K562 (cell line): ENCODE results near the gene LSM14B. TPM values are rescaled to one million over a fixed set of nuclear protein-coding genes. Genes with fewer than 3 reads are reported as not detected.
A peak's percentile ranks its signal among the peaks of the same experiment; 100 is the strongest.

ENCODE experiments used
- ARID4B ChIP-seq: sonication (generic); formaldehyde crosslinking; IDR thresholded peaks from 2 replicates; pipeline ENCODE4 v1.8.0; 2022; ENCODE audit warnings: mild to moderate bottlenecking, missing genetic modification reagents
- CEBPB ChIP-seq: fragments of 450-650 bp; IDR thresholded peaks from 2 replicates; pipeline ENCODE4 v1.6.1; 2016; ENCODE audit warnings: missing genetic modification characterization, missing compliant biosample characterization
- ELF2 ChIP-seq: fragments of 250-450 bp; sonication (Bioruptor Pico); IDR thresholded peaks from 2 replicates; pipeline ENCODE4 v1.5.0; 2021; ENCODE audit warnings: mild to moderate bottlenecking
- ETV6 ChIP-seq, 3 experiments: fragments of 150-350 bp in 1 of 3; sonication (generic) in 1 of 3; formaldehyde crosslinking in 1 of 3; IDR thresholded peaks; 2 replicates each; pipeline versions ENCODE4 v1.6.1 to v1.8.0; 2014 to 2022; ENCODE audit warnings: borderline replicate concordance in 2 of 3, low read depth in 2 of 3, antibody characterized with exemption in 1 of 3, low read length in 1 of 3, mild to moderate bottlenecking in 1 of 3, missing genetic modification reagents in 1 of 3
- FOXJ3 ChIP-seq: sonication (generic); formaldehyde crosslinking; IDR thresholded peaks from 2 replicates; pipeline ENCODE4 v1.4.0; 2020; ENCODE audit warnings: mild to moderate bottlenecking, missing genetic modification reagents
- GABPA ChIP-seq: fragments of 200-800 bp; sonication (Bioruptor generic); conservative IDR thresholded peaks from 2 replicates; pipeline ENCODE4 v1.6.1; 2016; ENCODE audit warnings: low read depth, missing genetic modification characterization, missing compliant biosample characterization
- KLF1 ChIP-seq: fragments of 450-650 bp; IDR thresholded peaks from 2 replicates; pipeline ENCODE4 v1.6.1; 2016; ENCODE audit warnings: missing genetic modification characterization, missing compliant biosample characterization
- MAFF ChIP-seq: IDR thresholded peaks from 2 replicates; pipeline ENCODE4 v1.6.1; 2012; ENCODE audit warnings: low read length, improper control_type of control experiment
- MTF1 ChIP-seq: fragments of 250-450 bp; sonication (Bioruptor Pico); IDR thresholded peaks from 2 replicates; pipeline ENCODE4 v1.9.0; 2021; ENCODE audit warnings: moderate library complexity, mild to moderate bottlenecking, inconsistent platforms, borderline replicate concordance
- NR2C1 ChIP-seq, 2 experiments: fragments of 450-650 bp; IDR thresholded peaks; 2 replicates each; pipeline ENCODE4 v1.6.1; 2017; ENCODE audit warnings: mild to moderate bottlenecking in 2 of 2, antibody characterized with exemption in 1 of 2, inconsistent platforms in 1 of 2, missing compliant biosample characterization in 1 of 2, missing genetic modification characterization in 1 of 2
- PCBP2 ChIP-seq: fragments of 200-400 bp; formaldehyde crosslinking; IDR thresholded peaks from 2 replicates; pipeline ENCODE4 v1.6.1; 2018; ENCODE audit warnings: low read length, low read depth, mild to moderate bottlenecking, moderate library complexity; ENCODE audit not compliant: poor library complexity, severe bottlenecking
- PHF21A ChIP-seq: fragments of 450-650 bp; IDR thresholded peaks from 2 replicates; pipeline ENCODE4 v1.6.1; 2017; ENCODE audit warnings: low read depth, borderline replicate concordance
- POLR3A ChIP-seq: IDR thresholded peaks from 2 replicates; pipeline ENCODE4 v1.6.1; 2011; ENCODE audit warnings: borderline replicate concordance, mild to moderate bottlenecking, moderate library complexity; ENCODE audit not compliant: insufficient read length, insufficient read depth; ENCODE audit errors: extremely low read depth
- RBM15 ChIP-seq: fragments of 200-400 bp; formaldehyde crosslinking; IDR thresholded peaks from 2 replicates; pipeline ENCODE4 v1.6.1; 2018; ENCODE audit warnings: mild to moderate bottlenecking, low read length, moderate library complexity; ENCODE audit not compliant: insufficient read depth
- XRCC4 ChIP-seq: IDR thresholded peaks from one replicate; pipeline ENCODE4 v1.6.1; 2011; ENCODE audit not compliant: insufficient read depth, insufficient read length; ENCODE audit errors: extremely low read depth
- XRCC5 ChIP-seq: fragments of 200-400 bp; formaldehyde crosslinking; IDR thresholded peaks from 2 replicates; pipeline ENCODE4 v1.6.1; 2017; ENCODE audit warnings: low read depth, mild to moderate bottlenecking, low read length
- ZBTB43 ChIP-seq: sonication (generic); formaldehyde crosslinking; IDR thresholded peaks from 2 replicates; pipeline ENCODE4 v1.8.0; 2023; ENCODE audit warnings: mild to moderate bottlenecking, missing genetic modification reagents
- ZNF764 ChIP-seq: fragments of 250-450 bp; sonication (Bioruptor Pico); IDR thresholded peaks from 2 replicates; pipeline ENCODE4 v1.4.0; 2020; ENCODE audit warnings: low read depth, mild to moderate bottlenecking, moderate library complexity
- polyA plus RNA-seq, 8 experiments: library from polyadenylated mRNA; depleted of rRNA in 4 of 8; stranded (reverse) in 5 of 8; unstranded in 3 of 8; fragments of >200 nt; fragmentation: Nextera tagmentation in 2 of 8; fragmentation: Illumina TruSeq in 1 of 8; extraction: Ambion mirVana in 2 of 8; extraction: Trizol in 1 of 8; gene quantifications; 2 replicates each; pipeline versions ENCODE4 v1.2.1 to v1.2.3, GENCODE V29; 2011 to 2014; ENCODE audit warnings: inconsistent platforms in 1 of 8, missing spikeins in 1 of 8
- total RNA-seq, 7 experiments: library from RNA; depleted of rRNA in 6 of 7; stranded (reverse); fragments of >200 nt in 6 of 7; fragmentation: Illumina TruSeq in 2 of 7; extraction: Trizol in 2 of 7; gene quantifications; 2 replicates each; pipeline versions ENCODE4 v1.2.1 to v1.2.3, GENCODE V29; 2011 to 2021; ENCODE audit warnings: low replicate concordance in 1 of 7
- TF ChIP-seq, protein P1 (sequence below): fragments of 250-450 bp; sonication (Bioruptor Pico); IDR thresholded peaks from 2 replicates; pipeline ENCODE4 v1.8.0; 2021; ENCODE audit warnings: mild to moderate bottlenecking, moderate library complexity

The LSM14B gene
- total and polyA plus RNA-seq, 9 of the 15 experiments (the other 6 are each of a cell fraction or from before 2014, with no cell fraction given) = 0.66 to 36.0 (median 20.2) TPM

- TF ChIP-seq GABPA (peak; percentile 76), MAFF (no peak), ZNF764 (no peak), ELF2 (no peak), XRCC4 (no peak), NR2C1 (IDR thresholded peaks at IDR 0.05) (no peak), NR2C1 (tag; IDR thresholded peaks at IDR 0.05) (no peak), RBM15 (no peak), CEBPB (no peak), PCBP2 (no peak), KLF1 (tag) (no peak), MTF1 (no peak), ARID4B (CRISPR knock-in tag) (peak; percentile 62; the same call in 1 of the 2 replicates), FOXJ3 (CRISPR knock-in tag) (no peak), ZBTB43 (CRISPR knock-in tag) (no peak), POLR3A (no peak), ETV6 (IDR thresholded peaks at IDR 0.05; ENCODE audit: borderline replicate concordance in 1 of 2, low read depth in 2 of 2, low read length in 1 of 2) (no peak), ETV6 (CRISPR knock-in tag; IDR thresholded peaks at IDR 0.05; ENCODE audit: borderline replicate concordance) (no peak), XRCC5 (no peak), PHF21A (no peak)
- TF ChIP-seq, protein P1, sequence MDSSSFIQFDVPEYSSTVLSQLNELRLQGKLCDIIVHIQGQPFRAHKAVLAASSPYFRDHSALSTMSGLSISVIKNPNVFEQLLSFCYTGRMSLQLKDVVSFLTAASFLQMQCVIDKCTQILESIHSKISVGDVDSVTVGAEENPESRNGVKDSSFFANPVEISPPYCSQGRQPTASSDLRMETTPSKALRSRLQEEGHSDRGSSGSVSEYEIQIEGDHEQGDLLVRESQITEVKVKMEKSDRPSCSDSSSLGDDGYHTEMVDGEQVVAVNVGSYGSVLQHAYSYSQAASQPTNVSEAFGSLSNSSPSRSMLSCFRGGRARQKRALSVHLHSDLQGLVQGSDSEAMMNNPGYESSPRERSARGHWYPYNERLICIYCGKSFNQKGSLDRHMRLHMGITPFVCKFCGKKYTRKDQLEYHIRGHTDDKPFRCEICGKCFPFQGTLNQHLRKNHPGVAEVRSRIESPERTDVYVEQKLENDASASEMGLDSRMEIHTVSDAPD (CRISPR knock-in tag) = no peak
Observed at GRCh38 chr20:62143081-62143956, 21.0 kb downstream of the LSM14B start, which contains the start of the genes PSMA7 and SS18L1 (continued).
